H1 (cell line): ENCODE data around the gene PRR20A.
"Not testable (repeated sequence)": the region's sequence is repeated elsewhere in the genome, so short reads cannot be mapped to it uniquely, and the experiment has no call there.

Experiments
- CEBPB ChIP-seq: IDR thresholded peaks from 2 replicates; pipeline ENCODE4 v1.6.1; 2012; ENCODE audit warnings: low read depth, low read length
- EGR1 ChIP-seq: IDR thresholded peaks from 2 replicates; pipeline ENCODE4 v1.6.1; 2011; ENCODE audit warnings: low read depth, low read length, borderline replicate concordance
- EP300 ChIP-seq, 2 experiments: IDR thresholded peaks; 1 replicate in 1 of 2; 2 replicates in 1 of 2; pipeline ENCODE4 v1.6.1; 2011 to 2012; ENCODE audit warnings: low read depth in 2 of 2, low read length in 2 of 2, mild to moderate bottlenecking in 2 of 2, borderline replicate concordance in 1 of 2, inconsistent platforms in 1 of 2, moderate library complexity in 1 of 2
- RFX5 ChIP-seq: IDR thresholded peaks from 2 replicates; pipeline ENCODE4 v1.6.1; 2011; ENCODE audit warnings: low read depth, low read length, improper control_type of control experiment, borderline replicate concordance
- TF ChIP-seq, protein P1 (sequence below), 3 experiments: IDR thresholded peaks; 1 replicate in 2 of 3; 2 replicates in 1 of 3; pipeline versions ENCODE4 v1.5.1 to v1.6.1; 2011; ENCODE audit warnings: low read length in 3 of 3, mild to moderate bottlenecking in 3 of 3, inconsistent platforms in 2 of 3, low read depth in 1 of 3, moderate library complexity in 1 of 3; ENCODE audit not compliant: insufficient read depth in 1 of 3; ENCODE audit errors: control extremely low read depth in 1 of 3

DNA sequence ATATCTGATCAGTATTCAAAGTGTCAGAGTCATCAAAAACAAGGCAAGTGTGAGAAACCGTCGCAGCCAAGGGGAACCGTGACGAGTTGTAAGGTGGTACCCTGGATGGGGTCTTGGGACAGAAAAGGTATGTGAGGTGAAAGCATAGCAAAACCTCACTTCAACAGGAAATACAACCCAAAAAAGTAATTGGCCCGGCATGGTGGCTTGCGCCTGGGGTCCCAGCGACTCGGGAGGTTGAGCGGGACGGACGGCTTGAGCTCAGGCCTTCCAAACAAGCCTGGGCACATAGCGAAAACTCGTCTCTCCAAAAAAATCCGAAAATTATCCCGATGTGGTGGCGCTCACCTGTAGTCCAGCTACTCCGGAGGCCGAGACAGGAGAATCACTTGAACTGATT, 937 bp upstream of the PRR20A start:
- not testable (repeated sequence) for TF ChIP-seq CEBPB; EGR1; EP300 (IDR thresholded peaks at IDR 0.05; ENCODE audit: borderline replicate concordance in 1 of 2, low read depth in 2 of 2, low read length in 2 of 2); RFX5
- TF ChIP-seq, protein P1, sequence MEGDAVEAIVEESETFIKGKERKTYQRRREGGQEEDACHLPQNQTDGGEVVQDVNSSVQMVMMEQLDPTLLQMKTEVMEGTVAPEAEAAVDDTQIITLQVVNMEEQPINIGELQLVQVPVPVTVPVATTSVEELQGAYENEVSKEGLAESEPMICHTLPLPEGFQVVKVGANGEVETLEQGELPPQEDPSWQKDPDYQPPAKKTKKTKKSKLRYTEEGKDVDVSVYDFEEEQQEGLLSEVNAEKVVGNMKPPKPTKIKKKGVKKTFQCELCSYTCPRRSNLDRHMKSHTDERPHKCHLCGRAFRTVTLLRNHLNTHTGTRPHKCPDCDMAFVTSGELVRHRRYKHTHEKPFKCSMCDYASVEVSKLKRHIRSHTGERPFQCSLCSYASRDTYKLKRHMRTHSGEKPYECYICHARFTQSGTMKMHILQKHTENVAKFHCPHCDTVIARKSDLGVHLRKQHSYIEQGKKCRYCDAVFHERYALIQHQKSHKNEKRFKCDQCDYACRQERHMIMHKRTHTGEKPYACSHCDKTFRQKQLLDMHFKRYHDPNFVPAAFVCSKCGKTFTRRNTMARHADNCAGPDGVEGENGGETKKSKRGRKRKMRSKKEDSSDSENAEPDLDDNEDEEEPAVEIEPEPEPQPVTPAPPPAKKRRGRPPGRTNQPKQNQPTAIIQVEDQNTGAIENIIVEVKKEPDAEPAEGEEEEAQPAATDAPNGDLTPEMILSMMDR (IDR thresholded peaks at IDR 0.05; ENCODE audit: control extremely low read depth in 1 of 3, insufficient read depth in 1 of 3, low read depth in 1 of 3, low read length in 3 of 3): not testable (repeated sequence)
